HG02642 (cell line): ENCODE results near the gene CALHM3.
"Not testable (repeated sequence)": the region's sequence is repeated elsewhere in the genome, so short reads cannot be mapped to it uniquely, and the experiment has no call there.

Experiments used
- ATAC-seq: cut with Tn5 transposase; IDR thresholded peaks from one replicate; pipeline ENCODE4 v1.9.1; 2021; ENCODE audit warnings: mild to moderate bottlenecking; ENCODE audit not compliant: unreplicated experiment, poor library complexity

CALHM3 gene, protein sequence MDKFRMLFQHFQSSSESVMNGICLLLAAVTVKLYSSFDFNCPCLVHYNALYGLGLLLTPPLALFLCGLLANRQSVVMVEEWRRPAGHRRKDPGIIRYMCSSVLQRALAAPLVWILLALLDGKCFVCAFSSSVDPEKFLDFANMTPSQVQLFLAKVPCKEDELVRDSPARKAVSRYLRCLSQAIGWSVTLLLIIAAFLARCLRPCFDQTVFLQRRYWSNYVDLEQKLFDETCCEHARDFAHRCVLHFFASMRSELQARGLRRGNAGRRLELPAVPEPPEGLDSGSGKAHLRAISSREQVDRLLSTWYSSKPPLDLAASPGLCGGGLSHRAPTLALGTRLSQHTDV

GRCh38 chr10:103479135-103479534, at the start of gene CALHM3:
TSS of gene CALHM3 (minus strand) at chr10:103479240. CDS start at chr10:103479032, 208 bp downstream.
- ATAC-seq, result no peak

- ATAC-seq, result no peak
These were observed 49.5 kb upstream of the CALHM3 start for GRCh38 chr10:103528549-103528948.

- ATAC-seq, result not testable (repeated sequence)
These were observed 48.4 kb upstream of the CALHM3 start for GRCh38 chr10:103527476-103527875.

- no peak for ATAC-seq
These were observed 46.9 kb upstream of the CALHM3 start for GRCh38 chr10:103525901-103526300.

- no peak for ATAC-seq
These were observed 44.6 kb upstream of the CALHM3 start for GRCh38 chr10:103523683-103524082.

DNA sequence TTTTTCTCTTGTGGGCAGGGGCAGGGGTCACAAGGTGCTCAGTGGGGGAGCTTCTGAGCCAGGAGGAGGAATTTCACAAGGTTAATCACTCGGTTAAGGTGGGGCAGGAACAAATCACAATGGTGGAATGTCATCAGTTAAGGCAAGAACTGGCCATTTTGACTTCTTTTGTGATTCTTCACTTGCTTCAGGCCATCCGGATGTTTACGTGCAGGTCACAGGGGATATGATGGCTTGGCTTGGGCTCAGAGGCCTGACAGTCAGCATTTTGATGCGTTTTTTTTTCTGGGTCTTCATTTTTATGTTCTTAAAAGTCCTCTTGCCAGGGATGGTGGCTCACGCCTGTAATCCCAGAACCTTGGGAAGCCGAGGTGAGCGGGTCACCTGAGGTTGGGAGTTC, 43.0 kb upstream of the CALHM3 start:
- ATAC-seq, result not testable (repeated sequence)

DNA sequence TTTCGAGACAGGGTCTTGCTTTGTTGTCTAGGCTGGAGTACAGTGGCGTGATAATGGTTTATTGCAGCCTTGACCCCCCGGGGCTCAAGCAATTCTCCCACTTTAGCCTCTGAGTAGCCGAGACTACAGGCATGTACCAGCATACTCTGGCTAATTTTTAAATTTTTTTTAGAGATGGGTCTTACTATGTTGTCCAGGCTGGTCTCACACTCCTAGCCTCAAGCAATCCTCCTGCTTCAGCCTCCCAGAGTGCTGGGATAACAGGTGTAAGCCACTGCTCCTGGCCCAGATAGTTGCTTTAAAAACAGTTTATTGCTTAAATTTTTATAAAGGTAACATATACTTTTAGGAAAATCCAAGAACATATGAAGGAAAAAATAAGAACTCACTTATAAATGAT, 40.8 kb upstream of the CALHM3 start:
- no peak for ATAC-seq

DNA sequence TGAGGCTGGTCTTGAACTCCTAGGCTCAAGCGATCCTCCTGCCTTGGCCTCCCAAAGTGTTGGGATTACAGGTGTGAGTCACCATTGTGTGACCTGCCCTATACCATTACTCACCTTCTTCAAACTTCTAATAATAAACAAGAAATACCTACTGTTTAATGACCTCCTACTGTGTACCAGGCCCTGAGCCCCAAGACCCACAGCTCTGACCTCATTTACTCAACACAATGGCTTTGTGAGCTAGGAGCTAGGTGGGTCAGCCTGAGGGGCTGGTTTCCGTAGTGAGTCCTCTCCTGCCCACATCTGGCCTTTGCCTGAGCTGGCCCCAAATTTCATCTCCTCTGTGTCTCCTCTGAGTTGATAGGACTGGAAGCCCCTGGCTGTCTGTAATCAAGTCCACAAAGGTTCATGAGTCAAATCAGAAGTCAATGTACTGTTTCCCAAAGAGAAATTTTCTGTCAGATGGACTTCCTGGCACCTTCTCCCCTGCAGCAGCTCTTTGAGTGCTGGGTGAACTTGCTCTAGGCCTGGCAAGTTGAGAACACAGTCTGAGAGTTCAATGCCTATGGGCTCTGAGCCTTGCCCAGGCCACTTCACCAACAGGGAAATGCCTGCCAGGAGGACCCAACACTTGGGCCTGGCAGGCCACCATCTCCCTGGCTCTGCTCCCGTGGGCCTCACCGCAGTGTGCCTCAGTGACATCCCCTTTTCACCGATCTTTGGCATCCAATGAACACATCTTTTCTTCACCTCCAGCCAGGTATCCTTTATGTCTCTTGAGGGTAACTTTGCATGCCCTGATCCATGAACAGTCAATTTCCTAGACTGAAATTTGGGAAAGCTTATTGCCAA, 38.4 kb upstream of the CALHM3 start:
- no peak for ATAC-seq

GRCh38 chr10:103514244-103514643, 35.2 kb upstream of the CALHM3 start:
- ATAC-seq, result no peak

DNA sequence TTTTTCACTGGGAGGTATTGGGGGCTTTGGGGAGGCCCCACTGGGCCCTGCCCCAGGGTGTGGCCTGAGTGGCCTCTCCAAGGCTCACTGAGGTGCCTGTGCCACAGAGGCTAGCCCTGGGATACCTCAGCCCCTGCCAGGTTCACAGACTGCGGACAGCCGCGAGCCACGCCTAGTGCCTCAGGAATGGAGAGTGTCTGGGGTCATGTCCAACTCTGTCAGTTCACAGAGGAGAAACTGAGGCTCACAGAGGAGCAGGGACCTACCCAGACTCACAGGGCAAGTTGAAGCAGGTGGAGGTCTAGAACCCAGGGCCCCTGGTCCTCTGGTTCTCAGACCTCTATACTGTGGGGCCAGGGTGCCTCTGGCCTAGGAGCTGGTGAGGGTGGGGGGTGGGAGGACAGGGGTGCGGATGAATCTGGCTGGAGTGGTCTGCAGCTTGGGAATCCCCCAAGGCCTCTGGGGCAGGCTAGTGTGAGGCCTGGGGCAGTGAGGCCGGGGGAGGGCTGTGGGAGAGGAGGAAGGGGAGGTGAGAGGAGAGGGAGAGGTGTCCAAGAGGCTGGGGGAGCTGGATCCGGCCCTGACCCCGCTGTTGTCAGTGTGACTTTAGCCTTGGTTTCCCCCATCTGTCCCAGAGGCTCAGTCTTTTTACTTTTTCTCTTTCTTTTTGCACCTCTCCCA, 34.5 kb upstream of the CALHM3 start:
- ATAC-seq, result no peak

- ATAC-seq, result no peak
These were observed 33.7 kb upstream of the CALHM3 start for GRCh38 chr10:103512591-103513379.

GRCh38 chr10:103512166-103512565, 33.1 kb upstream of the CALHM3 start:
- no peak for ATAC-seq

DNA sequence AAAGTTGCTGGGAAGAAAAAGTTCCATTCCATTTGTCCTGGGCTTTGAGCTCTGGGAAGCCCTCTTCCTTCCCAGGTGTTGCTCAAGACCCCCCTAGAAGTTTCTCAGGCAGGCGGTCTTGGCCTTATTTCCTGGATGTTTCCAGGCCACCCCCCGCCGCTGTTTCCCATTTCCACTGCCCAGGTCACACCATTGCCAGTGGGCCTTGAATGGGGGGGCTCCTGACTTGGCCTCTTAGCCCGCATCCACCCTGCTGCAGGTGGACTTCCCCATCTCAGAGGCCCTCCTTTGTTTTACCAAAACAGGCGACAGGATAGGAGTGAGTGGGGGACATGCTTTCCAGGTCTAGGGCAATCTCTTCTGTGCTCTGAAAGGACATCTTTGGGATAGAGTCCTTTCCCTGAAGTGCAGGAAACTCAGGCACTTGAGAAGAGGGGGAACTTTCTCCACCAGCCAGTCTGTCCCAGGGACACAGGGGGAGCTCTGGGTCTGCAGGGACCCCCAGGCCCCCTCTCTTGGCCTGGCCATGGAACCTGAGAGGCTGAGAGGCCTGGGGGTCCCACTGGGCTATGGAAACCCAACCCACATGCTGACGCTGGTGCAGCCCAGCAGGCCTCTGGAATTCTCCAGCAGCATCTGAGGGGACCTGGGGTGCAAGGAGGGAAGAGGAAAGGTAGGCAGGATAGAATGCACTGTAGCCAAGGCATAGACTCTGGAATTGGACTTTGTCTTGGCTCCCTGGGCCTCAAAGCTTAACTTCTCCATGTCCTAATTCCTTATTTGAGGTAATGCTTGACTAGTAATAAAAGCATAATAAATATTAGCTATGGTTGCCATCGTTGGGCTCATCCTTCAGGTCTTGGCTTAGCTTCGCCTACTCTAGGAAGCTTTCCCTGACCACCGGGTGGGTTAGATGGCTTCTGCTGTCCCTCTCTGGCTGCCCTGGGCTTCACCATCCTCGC, 32.0 kb upstream of the CALHM3 start:
- ATAC-seq, result no peak

DNA sequence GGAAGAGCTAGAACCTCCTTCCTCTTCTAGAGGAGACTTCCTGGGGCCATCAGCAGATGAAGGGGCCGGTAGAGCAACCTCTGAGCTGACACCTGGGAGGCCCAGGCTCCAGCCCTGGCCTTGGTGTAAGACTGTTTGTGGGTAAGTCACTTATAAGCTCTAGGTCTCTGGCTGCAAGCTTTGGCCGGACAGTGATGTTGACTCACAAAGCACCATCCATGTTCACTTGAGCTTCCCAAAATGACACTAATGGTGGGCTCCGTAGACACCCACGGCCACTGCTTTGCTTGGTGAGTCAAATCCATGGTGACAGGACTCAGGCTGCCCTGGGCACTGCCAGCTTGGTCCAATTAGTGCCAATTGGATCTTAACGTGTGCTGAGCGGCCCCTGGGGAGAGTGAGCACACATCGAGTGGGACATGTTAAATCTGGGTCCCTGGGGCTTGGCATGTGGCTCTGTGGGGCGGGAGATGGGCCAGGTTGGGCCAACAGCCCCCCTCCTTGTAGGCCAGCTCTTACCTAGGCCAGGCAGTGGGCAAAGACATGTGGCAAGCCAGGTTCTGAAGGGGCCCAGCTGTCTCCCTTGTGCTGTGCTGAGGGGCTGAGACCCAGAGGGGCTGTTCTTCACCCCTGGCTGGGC, 31.1 kb upstream of the CALHM3 start:
- no peak for ATAC-seq

- no peak for ATAC-seq
These were observed 28.5 kb upstream of the CALHM3 start for GRCh38 chr10:103507235-103508191.

DNA sequence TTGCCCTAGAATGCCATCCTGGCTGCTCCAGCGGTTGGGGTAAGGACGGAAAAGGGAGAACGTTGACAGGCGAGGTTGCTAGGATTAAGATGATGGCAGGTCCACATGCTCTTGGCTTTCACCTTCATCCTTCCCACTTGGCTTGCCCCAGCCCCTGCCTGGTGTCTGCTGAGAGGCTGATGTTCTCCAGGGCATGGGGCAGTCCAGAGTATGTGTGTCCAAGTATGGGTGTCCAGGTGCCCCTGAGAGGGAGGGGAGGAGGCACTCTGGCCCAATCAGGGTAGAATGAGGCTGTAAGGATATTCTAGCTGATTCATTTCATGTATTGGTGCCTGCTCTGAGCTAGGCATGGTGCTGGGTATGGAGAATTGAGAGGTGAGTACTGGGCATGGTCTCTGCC, 27.0 kb upstream of the CALHM3 start:
- no peak for ATAC-seq

DNA sequence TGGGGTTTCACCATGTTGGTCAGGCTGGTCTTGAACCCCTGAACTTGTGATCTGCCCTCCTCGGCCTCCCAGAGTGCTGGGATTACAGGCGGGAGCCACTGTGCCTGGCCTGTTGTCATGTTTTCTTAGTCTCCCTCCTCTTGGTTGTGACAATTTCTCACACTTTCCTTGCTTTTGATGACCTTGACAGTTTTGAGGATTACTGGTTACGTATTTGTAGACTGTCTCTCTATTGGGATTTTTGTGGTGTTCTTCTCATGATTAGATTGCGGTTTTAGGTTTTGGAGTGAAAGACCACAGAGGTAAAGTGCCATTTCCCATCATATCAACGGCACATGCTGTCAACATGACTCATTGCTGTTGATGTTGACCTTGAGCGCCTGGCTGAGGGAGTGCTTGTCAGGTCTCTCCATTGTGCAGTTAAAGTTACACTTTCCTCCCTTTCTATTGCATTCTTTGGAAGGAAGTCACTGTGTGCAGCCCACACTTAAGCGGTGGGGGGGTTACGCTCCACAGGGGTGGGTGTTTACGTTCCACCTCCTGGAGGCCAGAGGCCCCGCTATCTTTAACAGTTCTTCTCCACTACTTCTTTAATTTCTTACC, 25.2 kb upstream of the CALHM3 start:
- no peak for ATAC-seq
